T47D (cell line): ENCODE measurements around the gene STXBP1.

ENCODE experiments used
- DNase-seq, 2 experiments: peaks; one replicate each; pipeline versions ENCODE4 v3.0.0 to v3.0.0-alpha.2; 2011 to 2012; ENCODE audit warnings: low read depth in 1 of 2, low spot score in 1 of 2
- JUND ChIP-seq: IDR thresholded peaks from 2 replicates; pipeline ENCODE4 v1.6.1; 2012; ENCODE audit warnings: low read depth
- in situ Hi-C: cut with HindIII; loops from 2 replicates; pipeline ENCODE4 v1.10.0; 2016; ENCODE audit warnings: low sequenced_read_pairs, low pct_unique_long_range_greater_than_20kb

Gene STXBP1

DNA sequence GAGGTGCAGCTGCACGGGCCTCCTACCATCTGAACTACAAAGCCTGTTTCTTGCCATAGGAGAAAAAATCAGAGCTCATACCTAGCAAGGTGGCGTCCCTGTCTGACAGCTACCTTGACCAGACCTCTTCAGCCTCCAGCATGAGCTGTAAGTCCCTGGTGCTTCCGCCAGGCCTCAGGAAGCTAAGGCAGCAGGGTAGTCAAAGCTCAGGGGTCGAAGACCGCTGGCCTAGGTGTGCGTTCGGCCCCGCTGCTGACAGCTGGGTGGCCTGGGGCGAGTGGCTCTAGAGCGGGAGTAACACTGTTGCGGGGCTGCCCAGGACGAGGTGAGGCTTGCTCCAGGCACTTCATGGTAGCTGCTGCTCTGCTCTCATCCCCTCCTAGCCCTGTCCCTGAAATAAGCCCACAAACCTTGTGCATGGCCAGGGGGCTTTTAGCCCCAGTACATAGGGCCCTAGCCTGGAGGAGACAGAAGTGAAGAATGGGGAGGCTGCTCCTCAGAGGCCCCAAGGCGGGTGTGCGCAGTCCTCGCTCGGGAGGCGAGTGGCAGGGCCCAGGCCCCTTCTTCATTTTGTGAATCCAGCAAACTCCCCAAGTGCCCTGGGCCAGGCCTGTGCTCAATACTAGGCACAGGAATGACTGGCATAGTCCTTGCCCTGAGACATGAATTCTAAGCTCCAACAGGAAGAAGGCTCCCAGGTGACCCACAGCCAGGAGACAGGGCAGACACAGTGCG lies 117.6 kb downstream of the STXBP1 start:
- in situ Hi-C loops, result no loop called here

GRCh38 chr9:127730262-127730661 lies 118.2 kb downstream of the STXBP1 start:
- no peak for TF ChIP-seq JUND
- no peak for DNase-seq
- in situ Hi-C loops, result no loop called here

More for the DNA sequence above, 117.6 kb downstream of the STXBP1 start:
- TF ChIP-seq JUND, result no peak
- no peak for DNase-seq

GRCh38 chr9:127730799-127731410 lies 118.8 kb downstream of the STXBP1 start:
- TF ChIP-seq JUND, result no peak
- in situ Hi-C loops, result no loop called here
- DNase-seq, result no peak

GRCh38 chr9:127731938-127732337 lies 119.9 kb downstream of the STXBP1 start:
- in situ Hi-C loops, result no loop called here
- no peak for DNase-seq
- no peak for TF ChIP-seq JUND

DNA sequence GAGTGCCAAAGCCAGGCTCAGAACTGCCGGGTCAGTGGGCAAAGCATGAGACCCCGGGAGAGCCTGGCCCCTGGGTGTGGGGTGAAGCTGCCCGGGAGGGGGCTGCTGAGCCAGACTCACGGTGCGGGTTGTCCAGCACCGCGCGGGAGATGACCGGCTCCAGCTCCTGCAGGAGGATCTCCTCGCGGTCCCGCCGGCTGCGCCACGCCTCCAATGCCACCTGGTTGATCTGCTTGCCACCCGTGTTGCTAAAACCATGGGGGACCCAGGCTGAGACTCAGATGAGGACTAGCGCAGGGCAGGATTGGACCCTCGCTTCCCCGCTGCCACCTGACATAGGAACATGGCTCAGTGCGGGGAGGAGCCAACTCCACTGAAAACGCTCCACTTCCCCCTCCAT lies 120.4 kb downstream of the STXBP1 start:
- in situ Hi-C loops, result no loop called here
- DNase-seq, result no peak
- TF ChIP-seq JUND, result no peak

DNA sequence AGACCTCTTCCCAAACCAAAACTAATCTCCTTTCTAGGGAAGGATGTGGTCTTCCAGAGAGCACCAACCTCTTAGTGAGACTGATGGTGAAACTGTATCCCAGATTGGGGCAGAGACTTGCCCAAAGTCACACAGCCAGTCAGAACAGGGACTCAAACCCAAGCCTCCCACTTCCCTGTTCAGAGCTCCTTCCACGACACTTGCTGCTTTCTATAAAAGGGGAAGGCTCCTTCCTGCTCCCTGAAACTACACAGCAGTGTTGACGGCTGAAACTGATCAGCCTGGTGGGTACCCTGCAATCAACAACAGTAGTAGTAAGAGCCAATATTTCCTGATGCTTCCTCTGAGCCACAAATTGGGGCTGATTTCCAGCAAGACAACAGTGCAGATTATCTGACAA lies 121.5 kb downstream of the STXBP1 start:
- in situ Hi-C loops, result no loop called here
- DNase-seq, result no peak
- no peak for TF ChIP-seq JUND

GRCh38 chr9:127734247-127734746 lies 122.2 kb downstream of the STXBP1 start:
- no peak for DNase-seq
- no peak for TF ChIP-seq JUND
- in situ Hi-C loops, result no loop called here

GRCh38 chr9:127734747-127735529 lies 122.9 kb downstream of the STXBP1 start, which contains the start of gene TOR2A:
TSS of gene TOR2A (minus strand) at chr9:127735294. CDS start at chr9:127735270, 24 bp downstream.
- DNase-seq, result peak; percentile 98
- in situ Hi-C loops, result no loop called here
- no peak for TF ChIP-seq JUND

DNA sequence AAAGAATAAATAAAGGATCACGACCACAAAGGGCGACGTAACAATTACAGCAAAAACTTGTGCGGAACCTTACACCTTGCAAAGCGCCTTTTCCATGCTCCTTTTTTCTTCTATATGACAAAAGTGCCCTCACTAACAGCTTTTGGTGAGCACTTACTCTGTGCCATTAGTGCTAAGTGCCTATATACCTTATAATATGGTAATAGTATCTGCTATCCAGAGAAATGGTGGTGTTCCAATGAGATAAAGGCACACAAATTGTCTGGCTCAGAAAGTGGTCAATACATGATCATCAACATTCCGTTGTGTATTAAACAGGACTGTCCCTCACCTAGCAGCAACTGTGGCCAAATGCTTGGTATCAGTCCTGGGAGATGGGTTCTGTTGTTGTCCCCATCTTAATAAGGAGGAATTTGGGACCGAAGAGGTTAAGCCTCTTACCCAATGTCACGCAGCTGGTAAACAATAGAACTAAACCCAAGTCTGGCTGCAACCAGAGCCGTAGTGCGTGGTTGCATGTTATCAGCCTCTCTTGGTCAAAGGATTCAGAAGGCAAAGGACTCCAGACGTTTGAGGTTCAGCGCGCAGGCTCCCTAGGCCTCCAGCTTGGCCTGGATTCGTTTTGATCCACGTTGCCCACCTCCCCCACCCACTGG lies 123.6 kb downstream of the STXBP1 start:
- no peak for TF ChIP-seq JUND
- in situ Hi-C loops, result no loop called here
- no peak for DNase-seq

GRCh38 chr9:127738666-127739065 lies 126.6 kb downstream of the STXBP1 start:
- in situ Hi-C loops, result no loop called here
- DNase-seq, result no peak
- no peak for TF ChIP-seq JUND

DNA sequence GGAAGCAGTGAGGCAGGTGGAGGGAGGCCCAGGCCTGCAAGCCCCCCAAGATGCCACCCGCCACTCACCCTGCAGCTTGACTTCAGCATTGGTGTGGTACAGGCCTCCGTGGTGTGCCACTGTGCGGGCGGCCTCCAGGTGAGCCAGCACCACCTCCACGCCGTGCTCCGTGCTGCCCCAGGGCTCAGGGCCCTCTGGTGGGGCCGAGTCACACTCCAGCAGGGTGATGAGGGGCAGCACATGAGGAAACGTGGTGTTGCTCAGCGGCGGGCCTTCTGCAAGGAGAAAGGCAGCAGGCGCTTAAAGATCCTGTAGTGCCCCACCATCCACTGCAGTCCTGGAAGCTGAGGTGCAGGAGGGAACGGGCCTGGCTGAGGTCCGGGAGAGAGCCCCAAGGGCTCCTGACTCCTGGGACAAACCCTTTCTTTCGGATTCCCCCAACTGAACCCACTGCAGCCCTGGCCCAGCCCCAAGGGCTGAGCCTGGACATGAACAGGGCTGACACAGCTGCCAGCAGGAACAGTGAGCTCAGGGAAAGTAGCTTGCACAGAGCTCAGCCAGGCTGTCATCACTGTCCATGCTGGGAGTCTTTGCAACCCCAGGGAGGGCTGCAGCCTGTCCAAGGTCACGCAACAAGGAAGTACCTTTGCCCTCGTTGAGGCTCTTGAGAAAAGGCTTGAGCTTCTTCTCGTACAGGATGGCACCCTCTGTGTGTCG lies 127.7 kb downstream of the STXBP1 start:
- TF ChIP-seq JUND, result no peak
- in situ Hi-C loops, result no loop called here
- DNase-seq, result no peak
